GM11168 (cell line): Measurements from ENCODE around the gene NAALADL2.
"Not testable (repeated sequence)": the region's sequence is repeated elsewhere in the genome, so short reads cannot be mapped to it uniquely, and the experiment has no call there.

Experiments used
- in situ Hi-C: fragments of 300-500 bp; cut with MboI; formaldehyde crosslinking; loops from one replicate; pipeline ENCODE4 v1.12.0; 2022; ENCODE audit warnings: low sequenced_read_pairs; ENCODE audit not compliant: unreplicated experiment

NAALADL2 gene

DNA sequence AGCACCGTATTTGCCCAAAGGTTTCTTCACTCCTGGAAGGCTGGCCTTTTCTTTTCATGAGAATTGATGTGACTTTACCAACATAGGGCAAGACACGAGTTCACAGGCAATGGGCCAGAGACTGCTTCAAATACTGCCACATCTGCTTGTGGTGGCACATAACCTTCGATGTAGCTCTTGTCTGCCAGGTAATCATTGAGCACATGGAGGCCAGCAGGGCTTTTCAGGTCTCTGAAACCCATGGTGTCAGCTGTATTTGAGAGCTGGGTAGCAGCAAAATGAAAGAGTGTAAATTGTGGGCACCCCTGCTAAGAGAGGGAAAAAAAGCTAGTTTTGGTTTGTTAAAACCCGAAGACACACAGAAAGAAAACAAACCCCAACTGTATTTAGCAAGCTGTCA lies 200.7 kb downstream of the NAALADL2 start:
- in situ Hi-C loops, result no loop called here

DNA sequence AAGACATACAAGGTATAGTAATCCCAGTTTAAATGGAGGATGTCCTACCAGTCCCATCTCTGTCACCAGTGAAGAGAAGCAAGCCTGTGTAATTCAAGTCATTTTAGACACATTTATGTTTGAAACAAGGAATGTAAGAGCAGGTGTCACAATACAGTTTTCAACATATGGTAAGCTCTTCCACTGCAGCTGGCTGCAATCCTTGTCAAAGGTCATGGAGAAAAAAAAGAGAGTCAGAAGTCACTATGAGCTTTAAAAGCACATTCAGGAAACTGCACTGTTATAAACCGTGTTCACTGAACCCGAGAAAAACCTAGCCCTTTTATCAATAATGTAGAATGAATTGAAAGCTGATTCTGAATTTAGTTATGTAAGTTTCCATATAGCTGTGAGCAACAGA lies 206.4 kb downstream of the NAALADL2 start:
- in situ Hi-C loops, result no loop called here

- in situ Hi-C loops, result no loop called here
These were observed 207.7 kb downstream of the NAALADL2 start for GRCh38 chr3:175066617-175067415.

DNA sequence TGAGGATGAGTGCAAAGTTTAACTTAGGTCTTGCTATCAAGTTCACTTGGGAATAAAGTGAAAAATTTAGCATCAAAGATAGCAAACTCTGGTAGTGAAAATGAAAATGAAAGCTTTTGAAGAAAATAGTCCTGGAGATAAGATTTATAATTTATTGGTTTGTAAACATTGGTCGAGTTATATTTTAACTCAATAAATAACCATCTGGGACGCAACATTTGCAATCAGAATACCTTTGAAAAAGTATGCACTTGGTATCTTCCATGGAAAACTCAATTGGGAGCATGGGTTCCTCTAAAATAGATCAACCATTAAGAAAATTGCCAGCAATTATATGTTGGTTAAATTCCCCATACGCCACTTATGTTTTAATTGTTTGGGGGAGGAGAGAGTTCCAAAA lies 209.5 kb downstream of the NAALADL2 start:
- in situ Hi-C loops, result no loop called here

- in situ Hi-C loops, result no loop called here
These were observed 211.8 kb downstream of the NAALADL2 start for GRCh38 chr3:175070946-175071345.

- in situ Hi-C loops, result no loop called here
These were observed 214.2 kb downstream of the NAALADL2 start for GRCh38 chr3:175073219-175073905.

DNA sequence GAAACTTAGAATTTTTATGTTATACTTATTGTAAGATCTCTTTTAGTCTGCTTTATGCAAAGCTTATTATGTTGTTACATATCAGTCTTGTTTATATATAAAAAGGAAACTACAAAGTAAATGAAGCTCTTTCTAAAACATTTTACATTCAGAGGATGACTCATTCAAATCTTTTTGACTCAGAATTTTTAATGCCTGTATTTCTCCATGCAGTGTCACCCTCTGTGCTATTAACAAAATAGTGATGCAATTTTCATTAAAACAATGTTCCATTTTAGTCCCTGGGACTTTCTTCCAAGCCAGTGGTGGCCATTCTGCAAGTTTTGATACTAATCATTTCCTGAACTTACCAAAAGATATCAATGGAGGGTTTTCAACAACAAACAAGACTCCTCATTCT lies 216.1 kb downstream of the NAALADL2 start:
- in situ Hi-C loops, result no loop called here

DNA sequence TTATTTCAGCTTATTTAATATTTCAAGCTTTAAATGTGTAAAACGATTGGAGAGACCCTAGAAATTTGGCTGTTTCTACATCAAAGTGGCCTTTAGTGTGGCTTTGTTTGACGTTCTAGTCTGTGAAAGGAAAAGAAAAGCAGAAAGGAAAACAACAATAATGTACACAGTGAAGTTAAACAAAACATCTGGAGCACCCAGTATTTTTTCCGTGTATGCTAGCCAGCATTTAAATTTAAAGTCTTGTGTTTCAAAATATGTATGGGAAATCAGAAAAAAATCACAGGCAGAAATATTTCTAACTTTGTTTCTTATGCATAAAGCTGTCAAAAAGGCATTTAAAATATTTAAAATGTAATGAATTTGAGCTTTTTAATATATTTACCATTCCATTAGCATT lies 218.1 kb downstream of the NAALADL2 start:
- in situ Hi-C loops, result no loop called here

- in situ Hi-C loops, result no loop called here
These were observed 223.5 kb downstream of the NAALADL2 start for GRCh38 chr3:175082631-175083030.

DNA sequence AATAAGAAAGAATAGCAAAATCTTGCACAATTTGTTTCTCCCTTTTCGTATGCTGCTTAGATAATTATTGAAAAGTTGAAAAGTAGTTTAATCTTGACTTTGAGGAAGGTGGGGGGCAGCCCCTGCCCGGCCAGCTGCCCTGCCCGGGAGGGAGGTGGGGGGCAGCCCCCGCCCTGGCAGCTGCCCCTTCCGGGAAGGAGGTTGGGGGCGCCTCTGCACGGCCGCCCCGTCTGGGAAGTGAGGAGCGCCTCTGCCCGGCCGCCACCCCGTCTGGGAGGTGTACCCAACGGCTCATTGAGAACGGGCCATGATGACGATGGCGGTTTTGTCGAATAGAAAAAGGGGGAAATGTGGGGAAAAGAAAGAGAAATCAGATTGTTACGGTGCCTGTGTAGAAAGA lies 228.0 kb downstream of the NAALADL2 start:
- in situ Hi-C loops, result not testable (repeated sequence)

GRCh38 chr3:175088766-175089380 lies 229.7 kb downstream of the NAALADL2 start:
- in situ Hi-C loops, result no loop called here

DNA sequence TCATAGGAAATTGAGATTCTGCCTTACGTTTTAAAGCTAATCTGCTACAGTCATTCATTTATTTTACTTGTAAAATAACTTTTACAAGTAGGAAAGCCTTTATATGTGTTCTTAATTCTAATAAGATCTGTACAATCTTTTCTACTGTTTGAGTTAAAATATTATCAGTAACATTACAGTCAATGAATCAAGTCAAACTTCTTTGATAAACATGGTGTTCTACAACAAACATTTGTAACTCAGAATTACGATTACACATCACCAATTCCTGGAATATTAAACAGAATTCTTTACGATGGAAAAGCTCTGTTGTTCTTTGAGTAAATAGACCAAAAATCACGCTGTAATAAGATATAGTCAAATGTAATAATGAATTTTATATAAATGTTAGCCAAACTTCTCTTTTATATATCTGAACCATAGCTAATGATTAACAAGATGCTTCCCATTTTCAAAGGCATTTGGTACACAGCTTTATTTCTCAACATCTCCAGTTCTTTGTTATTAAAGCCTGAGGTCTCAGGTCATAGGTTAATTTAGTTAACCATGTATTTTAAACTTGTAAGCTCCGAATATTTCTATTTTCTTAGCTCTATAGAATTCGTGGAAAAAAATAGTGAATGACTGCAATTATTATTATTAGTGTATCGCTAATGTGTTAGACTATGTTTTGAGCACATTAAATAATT lies 232.4 kb downstream of the NAALADL2 start:
- in situ Hi-C loops, result no loop called here

GRCh38 chr3:175093748-175094147 lies 234.6 kb downstream of the NAALADL2 start:
- in situ Hi-C loops, result no loop called here

- in situ Hi-C loops, result no loop called here
These were observed 235.2 kb downstream of the NAALADL2 start for GRCh38 chr3:175094344-175094743.

GRCh38 chr3:175098644-175099043 lies 239.5 kb downstream of the NAALADL2 start:
- in situ Hi-C loops, result no loop called here

GRCh38 chr3:175102161-175102560 lies 243.0 kb downstream of the NAALADL2 start:
- in situ Hi-C loops, result no loop called here

- in situ Hi-C loops, result no loop called here
These were observed 244.2 kb downstream of the NAALADL2 start for GRCh38 chr3:175103298-175103697.

- in situ Hi-C loops, result no loop called here
These were observed 245.9 kb downstream of the NAALADL2 start for GRCh38 chr3:175105066-175105465.

DNA sequence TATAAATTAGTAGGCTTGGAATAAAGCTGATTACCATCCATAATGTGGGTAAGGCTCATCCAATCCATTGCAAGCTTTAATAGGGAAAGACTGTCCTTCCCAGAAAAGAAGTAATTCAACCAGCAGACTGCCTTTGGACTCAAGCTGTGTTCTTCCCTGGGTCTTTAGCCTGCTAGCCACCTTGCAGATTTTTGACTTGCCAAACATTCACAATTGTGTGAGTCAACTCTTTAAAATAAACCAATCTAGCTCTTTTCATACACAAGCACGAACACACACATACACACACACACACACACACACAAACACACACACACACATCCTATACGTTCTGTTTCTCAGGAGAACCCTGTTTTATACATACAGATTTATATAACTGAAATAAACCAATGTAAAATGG lies 248.1 kb downstream of the NAALADL2 start:
- in situ Hi-C loops, result no loop called here

GRCh38 chr3:175107995-175108394 lies 248.9 kb downstream of the NAALADL2 start:
- in situ Hi-C loops, result no loop called here
